Vagina (tissue), 2 donors: Measurements from ENCODE around the gene TNFRSF19.

ENCODE experiments used
- POLR2AphosphoS5 ChIP-seq, 2 donors: sonication (generic); formaldehyde crosslinking; IDR thresholded peaks; one replicate each; pipeline ENCODE4 v1.9.0; 2017; ENCODE audit warnings: antibody characterized with exemption in 2 of 2, mild to moderate bottlenecking in 2 of 2, low read depth in 1 of 2; ENCODE audit not compliant: insufficient read depth in 1 of 2
- TF ChIP-seq, protein P1 (sequence below), 3 experiments: fragments of 450-650 bp in 2 of 3; fragments of 200-600 bp in 1 of 3; sonication (generic) in 1 of 3; IDR thresholded peaks; one replicate each; pipeline ENCODE4 v1.5.1; 2017 to 2019; ENCODE audit warnings: antibody characterized with exemption in 3 of 3, mild to moderate bottlenecking in 2 of 3, moderate library complexity in 2 of 3

DNA sequence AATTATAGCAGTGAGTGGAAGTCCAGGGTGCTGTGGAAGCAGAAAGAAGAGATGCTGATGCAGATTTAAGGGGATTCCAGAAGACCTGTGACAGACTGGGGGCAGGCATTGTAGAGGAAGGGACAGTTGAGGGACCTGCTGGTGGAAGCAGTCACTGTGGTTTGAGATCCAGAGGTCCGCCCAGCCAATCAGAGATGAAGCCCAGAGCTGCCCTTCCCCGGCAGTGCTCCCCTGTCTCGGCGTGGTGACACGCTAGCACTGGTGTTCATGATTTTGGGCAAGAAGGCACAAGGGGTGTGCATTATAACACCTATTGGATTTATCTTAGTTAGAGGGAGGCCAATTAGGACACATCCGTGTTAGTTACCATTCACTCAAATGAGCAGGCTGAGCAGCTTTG is 16.1 kb downstream of the TNFRSF19 start:
- TF ChIP-seq, protein P1, sequence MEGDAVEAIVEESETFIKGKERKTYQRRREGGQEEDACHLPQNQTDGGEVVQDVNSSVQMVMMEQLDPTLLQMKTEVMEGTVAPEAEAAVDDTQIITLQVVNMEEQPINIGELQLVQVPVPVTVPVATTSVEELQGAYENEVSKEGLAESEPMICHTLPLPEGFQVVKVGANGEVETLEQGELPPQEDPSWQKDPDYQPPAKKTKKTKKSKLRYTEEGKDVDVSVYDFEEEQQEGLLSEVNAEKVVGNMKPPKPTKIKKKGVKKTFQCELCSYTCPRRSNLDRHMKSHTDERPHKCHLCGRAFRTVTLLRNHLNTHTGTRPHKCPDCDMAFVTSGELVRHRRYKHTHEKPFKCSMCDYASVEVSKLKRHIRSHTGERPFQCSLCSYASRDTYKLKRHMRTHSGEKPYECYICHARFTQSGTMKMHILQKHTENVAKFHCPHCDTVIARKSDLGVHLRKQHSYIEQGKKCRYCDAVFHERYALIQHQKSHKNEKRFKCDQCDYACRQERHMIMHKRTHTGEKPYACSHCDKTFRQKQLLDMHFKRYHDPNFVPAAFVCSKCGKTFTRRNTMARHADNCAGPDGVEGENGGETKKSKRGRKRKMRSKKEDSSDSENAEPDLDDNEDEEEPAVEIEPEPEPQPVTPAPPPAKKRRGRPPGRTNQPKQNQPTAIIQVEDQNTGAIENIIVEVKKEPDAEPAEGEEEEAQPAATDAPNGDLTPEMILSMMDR (IDR thresholded peaks at IDR 0.05): no peak
- TF ChIP-seq POLR2AphosphoS5 (IDR thresholded peaks at IDR 0.05; ENCODE audit: insufficient read depth in 1 of 2, low read depth in 1 of 2): no peak
